Mesendoderm (in vitro differentiated cells): ENCODE measurements around the gene CLCF1. TPM values are rescaled to one million over a fixed set of nuclear protein-coding genes. Genes with fewer than 3 reads are reported as not detected.

Experiments used
- small RNA-seq: library from polyadenylated mRNA; stranded (forward); fragments of <200 nt; extraction: miRNeasy Mini kit (QIAGEN cat#:217004); gene quantifications from one replicate; pipeline ENCODE3, GENCODE V24; 2013; ENCODE audit not compliant: insufficient read depth

Gene CLCF1

Small RNA genes lying within 50 kb of the gene (small RNA-seq; reads per million reads assigned to genes)
- gene RN7SKP239 (not detected), gene RNU6-1238P (not detected)
